Small intestine (tissue), 7 donors: ENCODE measurements around the gene TPD52L1. TPM values are rescaled to one million over a fixed set of nuclear protein-coding genes. Genes with fewer than 3 reads are reported as not detected.

Source experiments
- DNase-seq, 2 donors: peaks; one replicate each; pipeline versions ENCODE4 v3.0.0 to v3.0.0-alpha.2; 2013
- FAIRE-seq: peaks from 2 replicates; lab custom pipeline; 2012; peaks lifted over from hg19 to GRCh38; lab: Jason Lieb, UNC
- H3K27ac ChIP-seq, 3 donors: one replicate each; pipeline ENCODE4 v1.5.1; 2013; ENCODE audit warnings: low read length in 2 of 3, mild to moderate bottlenecking in 2 of 3, control low read depth in 1 of 3, inconsistent platforms in 1 of 3, low read depth in 1 of 3, moderate library complexity in 1 of 3
- H3K27me3 ChIP-seq, 3 donors: one replicate each; pipeline ENCODE4 v1.6.1; 2013; ENCODE audit warnings: low read length in 3 of 3, inconsistent platforms in 1 of 3; ENCODE audit not compliant: control insufficient read depth in 3 of 3, insufficient read depth in 3 of 3
- H3K36me3 ChIP-seq, 3 donors: one replicate each; pipeline ENCODE4 v1.6.1; 2013; ENCODE audit warnings: low read length in 3 of 3, inconsistent platforms in 1 of 3, low read depth in 1 of 3, mild to moderate bottlenecking in 1 of 3, moderate library complexity in 1 of 3; ENCODE audit not compliant: control insufficient read depth in 3 of 3, insufficient read depth in 2 of 3
- H3K4me1 ChIP-seq, 3 donors: one replicate each; pipeline ENCODE4 v1.6.1; 2013; ENCODE audit warnings: low read length in 2 of 3, inconsistent platforms in 1 of 3, low read depth in 1 of 3, mild to moderate bottlenecking in 1 of 3, moderate library complexity in 1 of 3; ENCODE audit not compliant: control insufficient read depth in 3 of 3, insufficient read depth in 2 of 3
- H3K4me3 ChIP-seq, 3 donors: one replicate each; pipeline ENCODE4 v1.5.1; 2013; ENCODE audit warnings: low read length in 3 of 3, control low read depth in 1 of 3, inconsistent platforms in 1 of 3, low read depth in 1 of 3, mild to moderate bottlenecking in 1 of 3, moderate library complexity in 1 of 3
- H3K9me3 ChIP-seq, 2 donors: one replicate each; pipeline ENCODE4 v1.6.1; 2013; ENCODE audit warnings: low read depth in 1 of 2, low read length in 1 of 2; ENCODE audit not compliant: control insufficient read depth in 2 of 2, insufficient read depth in 1 of 2
- WGBS, 3 donors: extraction: QIAGEN DNeasy Blood & Tissue Kit; methylation state at CpG; one replicate each; pipeline ENCODE4 v1.1.7; 2013; 5-methylcytosine and 5-hydroxymethylcytosine counted together
- polyA plus RNA-seq, 4 donors: library from polyadenylated mRNA; stranded (reverse) in 3 of 4; unstranded in 1 of 4; fragments of 200-250 nt in 3 of 4; fragments of 120-200 nt in 1 of 4; gene quantifications; one replicate each; pipeline versions ENCODE4 v1.2.1 to v1.2.3, GENCODE V29; 2013
- donor health status: healthy with polysubstance abuse.
- donor health status: control.
- donor health status: control.
- donor health status: Bipolar disorder and iron deficiency.
- donor health status: healthy.

The TPD52L1 gene
- polyA plus RNA-seq, 4 donors: 10.8 to 179 (median 30.7) TPM

GRCh38 chr6:125257351-125257750, 103.8 kb downstream of the TPD52L1 start:
- Histone ChIP-seq H3K4me1 (no peaks in the 10 kb centered on the region), H3K36me3 (no peaks in the 10 kb centered on the region), H3K27me3 (no peaks in the 10 kb centered on the region), H3K9me3 (no peaks in the 10 kb centered on the region), H3K4me3 (no peak overlapping the region), H3K27ac (no peak overlapping the region)
- no peak for FAIRE-seq
- DNase-seq: no peak
- WGBS, 3 donors: 94 to 98% (median 95%) methylated on average over 3 of the region's 3 CpGs

- Histone ChIP-seq H3K9me3 (no peaks in the 10 kb centered on the region), H3K4me1 (no peaks in the 10 kb centered on the region), H3K27me3 (no peaks in the 10 kb centered on the region), H3K36me3 (peaks cover 0 to 6% (median 0%) of the 10 kb centered on the region in 3 donors), H3K27ac (no peak overlapping the region), H3K4me3 (no peak overlapping the region)
- WGBS, 3 donors: 89 to 98% (median 93%) methylated on average over 2 of the region's 2 CpGs
- no peak for FAIRE-seq
- no peak for DNase-seq
Measured at GRCh38 chr6:125258651-125259353, 105.2 kb downstream of the TPD52L1 start.

GRCh38 chr6:125259354-125259736, 105.8 kb downstream of the TPD52L1 start:
- Histone ChIP-seq H3K9me3 (no peaks in the 10 kb centered on the region), H3K36me3 (peaks cover 0 to 6% (median 0%) of the 10 kb centered on the region in 3 donors), H3K27me3 (no peaks in the 10 kb centered on the region), H3K4me3 (no peak overlapping the region), H3K27ac (no peak overlapping the region), H3K4me1 (no peaks in the 10 kb centered on the region)
- no peak for FAIRE-seq
- DNase-seq: no peak
- 77 to 94% (median 80%) methylated on average over 2 of the region's 2 CpGs for WGBS, 3 donors

DNA sequence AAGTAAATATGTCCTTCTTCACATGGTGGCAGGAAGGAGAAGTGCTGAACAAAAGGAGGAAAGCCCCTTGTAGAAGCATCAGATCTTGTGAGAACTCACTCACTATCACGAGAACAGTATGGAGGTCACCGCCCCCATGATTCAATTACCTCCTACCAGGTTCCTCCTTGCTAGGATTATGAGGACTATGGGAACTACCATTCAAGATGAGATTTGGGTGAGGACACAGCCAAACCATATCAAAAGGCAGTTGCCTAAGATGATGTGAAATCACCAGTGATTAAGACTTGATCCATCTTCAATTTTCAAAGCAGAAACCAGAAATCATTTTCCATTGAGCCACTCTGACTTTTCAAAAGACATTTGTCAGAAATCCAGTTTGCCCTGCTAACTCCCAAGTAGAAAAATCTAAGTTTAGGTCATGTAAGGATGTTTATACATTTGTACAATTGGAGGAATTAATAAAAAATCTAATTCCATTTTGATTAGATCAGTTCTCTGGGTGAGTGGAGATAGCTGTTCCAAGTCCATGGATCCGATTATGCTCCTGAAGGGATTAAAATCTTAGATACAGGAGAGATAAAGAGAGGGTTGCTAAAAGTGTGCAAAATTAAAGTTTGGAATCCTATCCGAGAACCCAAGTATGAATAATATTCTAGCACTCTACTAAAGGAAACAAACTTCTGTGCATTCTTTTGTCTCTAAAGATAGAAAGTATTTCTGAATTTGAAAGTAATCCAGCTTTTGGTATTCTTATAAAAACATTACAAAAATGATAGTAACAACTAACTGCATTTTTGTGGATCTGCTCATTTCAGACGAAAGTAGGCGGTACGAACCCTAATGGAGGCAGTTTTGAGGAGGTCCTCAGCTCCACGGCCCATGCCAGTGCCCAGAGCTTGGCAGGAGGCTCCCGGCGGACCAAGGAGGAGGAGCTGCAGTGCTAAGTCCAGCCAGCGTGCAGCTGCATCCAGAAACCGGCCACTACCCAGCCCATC, 108.7 kb downstream of the TPD52L1 start:
- DNase-seq (no peak), FAIRE-seq (no peak)
- no peaks in the 10 kb centered on the region for H3K27me3 ChIP-seq
- 73 to 91% (median 87%) methylated on average over 12 of the region's 12 CpGs for WGBS, 3 donors
- no peaks in the 10 kb centered on the region for H3K9me3 ChIP-seq
- no peak overlapping the region for H3K27ac ChIP-seq
- H3K4me1 ChIP-seq: no peaks in the 10 kb centered on the region
- peaks cover 0 to 9% (median 0%) of the 10 kb centered on the region in 3 donors for H3K36me3 ChIP-seq
- H3K4me3 ChIP-seq: no peak overlapping the region

DNA sequence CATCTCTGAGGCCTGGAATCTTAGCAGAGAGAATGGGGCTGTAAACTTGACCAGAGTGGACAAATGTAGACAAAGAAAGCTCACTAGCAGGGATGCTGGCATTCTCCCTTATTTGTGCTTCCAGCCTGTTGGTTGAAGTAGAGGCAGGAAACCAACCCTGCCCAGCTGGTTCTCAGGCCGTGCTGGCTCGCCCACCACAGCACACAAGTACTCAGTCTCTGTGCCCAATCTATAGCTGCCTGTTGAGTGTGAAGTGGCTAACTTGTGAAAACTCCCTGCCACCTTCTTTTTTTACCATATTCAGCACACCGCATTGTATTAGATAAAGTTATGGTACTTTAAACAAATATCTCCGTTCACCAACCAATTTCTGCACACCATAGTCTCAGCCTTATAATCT, 110.9 kb downstream of the TPD52L1 start:
- DNase-seq: no peak
- no peak for FAIRE-seq
- Histone ChIP-seq H3K4me1 (no peaks in the 10 kb centered on the region), H3K27ac (no peak overlapping the region), H3K27me3 (no peaks in the 10 kb centered on the region), H3K36me3 (peaks cover 0 to 13% (median 0%) of the 10 kb centered on the region in 3 donors), H3K4me3 (no peak overlapping the region), H3K9me3 (no peaks in the 10 kb centered on the region)
- 82 to 93% (median 85%) methylated on average over 4 of the region's 4 CpGs for WGBS, 3 donors

GRCh38 chr6:125267806-125268523, 114.4 kb downstream of the TPD52L1 start:
- WGBS, 3 donors: 93 to 97% (median 96%) methylated on average over 12 of the region's 12 CpGs
- FAIRE-seq (no peak), DNase-seq (no peak)
- Histone ChIP-seq H3K36me3 (peaks cover 0 to 26% (median 0%) of the 10 kb centered on the region in 3 donors), H3K4me3 (no peak overlapping the region), H3K27me3 (no peaks in the 10 kb centered on the region), H3K4me1 (no peaks in the 10 kb centered on the region), H3K27ac (no peak overlapping the region), H3K9me3 (no peaks in the 10 kb centered on the region)

DNA sequence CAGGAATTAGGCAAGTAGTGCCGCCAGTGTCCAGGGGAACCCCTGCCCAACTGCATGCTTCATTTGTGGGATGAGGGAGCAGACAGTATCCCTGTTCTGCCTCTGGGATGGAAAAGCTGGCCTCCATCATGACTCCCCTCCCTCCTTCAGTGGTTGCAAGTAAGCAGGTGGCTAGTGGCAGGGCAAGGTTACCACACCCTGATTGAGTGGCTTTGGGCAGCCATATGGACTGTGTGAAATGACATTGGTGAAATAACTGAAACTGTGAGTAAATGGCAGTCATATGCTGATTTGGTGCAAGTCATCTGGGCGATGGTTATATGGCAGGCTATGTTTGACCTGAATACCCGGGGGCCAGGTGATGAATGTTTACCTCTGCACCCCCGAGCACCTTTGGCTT, 115.2 kb downstream of the TPD52L1 start:
- H3K27ac ChIP-seq: no peak overlapping the region
- no peak for FAIRE-seq
- H3K27me3 ChIP-seq: no peaks in the 10 kb centered on the region
- no peaks in the 10 kb centered on the region for H3K9me3 ChIP-seq
- WGBS, 3 donors: 68 to 90% (median 73%) methylated on average over 4 of the region's 4 CpGs
- no peaks in the 10 kb centered on the region for H3K4me1 ChIP-seq
- no peak overlapping the region for H3K4me3 ChIP-seq
- peaks cover 0 to 30% (median 0%) of the 10 kb centered on the region in 3 donors for H3K36me3 ChIP-seq
- no peak for DNase-seq
